HG02981 (cell line): ENCODE measurements around the gene BSN.

Experiments used
- ATAC-seq: cut with Tn5 transposase; IDR thresholded peaks from one replicate; pipeline ENCODE4 v1.9.1; 2021; ENCODE audit warnings: mild to moderate bottlenecking, moderate library complexity; ENCODE audit not compliant: unreplicated experiment

The BSN gene

DNA sequence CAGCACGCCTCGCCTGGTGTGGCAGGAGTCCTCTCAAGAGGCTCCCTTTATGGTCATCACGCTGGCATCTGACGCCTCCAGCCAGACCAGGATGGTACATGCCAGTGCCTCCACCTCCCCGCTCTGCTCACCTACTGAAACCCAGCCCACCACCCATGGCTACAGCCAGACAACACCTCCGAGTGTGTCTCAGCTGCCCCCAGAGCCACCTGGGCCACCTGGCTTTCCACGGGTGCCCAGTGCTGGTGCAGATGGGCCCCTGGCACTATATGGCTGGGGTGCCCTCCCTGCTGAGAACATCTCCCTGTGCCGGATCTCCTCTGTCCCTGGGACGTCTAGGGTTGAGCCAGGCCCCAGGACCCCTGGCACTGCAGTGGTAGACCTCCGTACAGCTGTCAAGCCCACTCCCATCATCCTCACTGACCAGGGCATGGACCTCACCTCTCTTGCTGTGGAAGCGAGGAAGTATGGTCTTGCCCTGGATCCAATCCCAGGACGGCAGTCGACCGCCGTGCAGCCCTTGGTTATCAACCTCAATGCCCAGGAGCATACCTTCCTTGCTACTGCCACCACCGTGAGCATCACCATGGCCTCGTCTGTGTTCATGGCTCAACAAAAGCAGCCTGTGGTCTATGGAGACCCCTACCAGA is 100.0 kb downstream of the BSN start:
- no peak for ATAC-seq

DNA sequence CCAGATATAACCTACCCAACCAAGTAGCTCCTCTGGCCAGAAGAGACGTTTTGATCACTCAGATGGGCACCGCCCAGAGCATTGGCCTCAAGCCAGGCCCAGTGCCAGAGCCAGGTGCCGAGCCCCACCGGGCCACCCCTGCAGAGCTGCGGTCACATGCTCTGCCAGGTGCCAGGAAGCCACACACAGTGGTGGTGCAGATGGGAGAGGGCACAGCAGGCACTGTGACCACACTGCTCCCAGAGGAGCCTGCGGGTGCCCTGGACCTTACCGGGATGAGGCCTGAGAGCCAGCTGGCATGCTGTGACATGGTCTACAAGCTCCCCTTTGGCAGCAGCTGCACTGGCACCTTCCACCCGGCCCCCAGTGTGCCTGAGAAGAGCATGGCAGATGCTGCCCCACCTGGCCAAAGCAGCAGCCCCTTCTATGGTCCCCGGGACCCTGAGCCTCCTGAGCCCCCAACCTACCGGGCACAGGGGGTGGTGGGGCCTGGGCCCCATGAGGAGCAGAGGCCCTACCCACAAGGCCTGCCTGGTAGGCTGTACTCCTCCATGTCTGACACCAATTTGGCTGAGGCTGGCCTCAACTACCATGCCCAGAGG is 100.8 kb downstream of the BSN start:
- ATAC-seq = no peak

DNA sequence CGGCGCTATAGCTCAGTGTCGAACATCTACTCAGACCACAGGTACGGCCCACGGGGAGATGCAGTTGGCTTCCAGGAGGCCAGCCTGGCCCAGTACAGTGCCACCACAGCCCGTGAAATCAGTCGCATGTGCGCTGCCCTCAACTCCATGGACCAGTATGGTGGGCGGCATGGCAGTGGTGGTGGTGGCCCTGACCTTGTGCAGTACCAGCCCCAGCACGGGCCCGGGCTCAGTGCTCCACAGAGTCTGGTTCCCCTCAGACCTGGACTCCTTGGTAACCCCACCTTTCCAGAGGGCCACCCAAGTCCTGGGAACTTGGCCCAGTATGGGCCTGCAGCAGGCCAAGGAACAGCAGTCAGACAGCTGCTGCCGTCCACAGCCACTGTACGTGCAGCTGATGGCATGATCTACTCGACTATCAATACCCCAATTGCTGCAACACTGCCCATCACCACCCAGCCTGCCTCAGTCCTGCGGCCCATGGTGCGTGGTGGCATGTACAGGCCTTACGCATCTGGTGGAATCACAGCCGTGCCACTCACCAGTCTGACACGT is 101.5 kb downstream of the BSN start:
- ATAC-seq = no peak

DNA sequence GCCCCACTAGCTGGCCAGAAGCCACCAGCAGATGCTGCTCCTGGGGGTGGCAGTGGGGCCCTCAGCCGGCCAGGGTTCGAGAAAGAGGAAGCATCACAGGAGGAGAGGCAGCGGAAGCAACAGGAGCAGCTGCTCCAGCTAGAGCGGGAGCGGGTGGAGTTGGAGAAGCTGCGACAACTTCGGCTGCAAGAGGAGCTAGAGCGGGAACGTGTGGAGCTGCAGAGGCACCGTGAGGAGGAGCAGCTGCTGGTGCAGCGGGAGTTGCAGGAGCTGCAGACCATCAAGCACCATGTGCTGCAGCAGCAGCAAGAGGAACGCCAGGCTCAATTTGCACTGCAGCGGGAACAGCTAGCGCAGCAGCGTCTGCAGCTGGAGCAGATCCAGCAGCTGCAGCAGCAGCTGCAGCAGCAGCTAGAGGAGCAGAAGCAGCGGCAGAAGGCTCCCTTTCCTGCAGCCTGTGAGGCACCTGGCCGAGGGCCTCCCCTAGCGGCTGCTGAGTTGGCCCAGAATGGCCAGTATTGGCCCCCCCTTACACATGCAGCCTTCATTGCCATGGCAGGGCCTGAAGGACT is 102.3 kb downstream of the BSN start:
- ATAC-seq = no peak

DNA sequence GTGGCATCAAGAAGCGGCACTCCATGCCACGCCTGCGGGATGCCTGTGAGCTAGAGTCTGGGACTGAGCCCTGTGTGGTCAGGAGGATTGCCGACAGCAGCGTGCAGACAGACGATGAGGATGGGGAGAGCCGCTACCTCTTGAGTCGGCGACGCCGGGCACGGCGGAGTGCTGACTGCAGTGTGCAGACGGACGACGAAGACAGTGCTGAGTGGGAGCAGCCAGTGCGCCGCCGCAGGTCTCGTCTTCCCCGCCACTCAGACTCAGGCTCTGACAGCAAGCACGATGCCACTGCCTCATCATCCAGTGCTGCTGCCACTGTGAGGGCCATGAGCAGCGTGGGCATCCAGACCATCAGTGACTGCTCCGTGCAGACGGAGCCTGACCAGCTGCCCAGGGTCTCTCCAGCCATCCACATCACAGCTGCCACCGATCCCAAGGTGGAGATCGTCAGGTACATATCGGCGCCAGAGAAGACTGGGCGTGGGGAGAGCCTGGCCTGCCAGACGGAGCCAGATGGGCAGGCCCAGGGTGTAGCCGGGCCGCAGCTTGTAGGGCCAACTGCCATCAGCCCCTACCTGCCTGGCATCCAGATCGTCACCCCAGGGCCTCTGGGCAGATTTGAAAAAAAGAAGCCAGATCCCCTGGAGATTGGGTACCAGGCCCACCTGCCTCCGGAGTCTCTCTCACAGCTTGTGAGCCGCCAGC is 103.1 kb downstream of the BSN start:
- no peak for ATAC-seq

DNA sequence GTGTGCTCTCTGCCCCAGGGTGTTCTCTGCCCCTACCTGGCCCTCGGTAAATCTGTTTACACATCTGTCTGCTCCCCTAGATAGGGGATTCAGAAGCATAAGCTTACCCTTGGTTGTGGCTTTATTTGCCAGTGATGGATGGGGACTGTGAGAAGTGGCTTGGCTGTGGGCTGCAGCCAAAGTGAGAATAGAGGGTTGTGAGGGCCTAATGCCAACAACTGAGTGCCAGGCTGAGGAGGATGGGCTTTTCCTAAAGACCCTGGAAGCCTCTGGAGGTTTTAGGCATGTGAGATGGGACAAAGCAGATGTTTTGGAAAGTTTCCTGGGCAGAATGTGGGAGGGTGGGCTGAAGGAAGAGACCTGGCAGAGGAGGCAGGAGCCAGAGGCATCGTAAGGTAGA is 104.4 kb downstream of the BSN start:
- ATAC-seq = no peak

DNA sequence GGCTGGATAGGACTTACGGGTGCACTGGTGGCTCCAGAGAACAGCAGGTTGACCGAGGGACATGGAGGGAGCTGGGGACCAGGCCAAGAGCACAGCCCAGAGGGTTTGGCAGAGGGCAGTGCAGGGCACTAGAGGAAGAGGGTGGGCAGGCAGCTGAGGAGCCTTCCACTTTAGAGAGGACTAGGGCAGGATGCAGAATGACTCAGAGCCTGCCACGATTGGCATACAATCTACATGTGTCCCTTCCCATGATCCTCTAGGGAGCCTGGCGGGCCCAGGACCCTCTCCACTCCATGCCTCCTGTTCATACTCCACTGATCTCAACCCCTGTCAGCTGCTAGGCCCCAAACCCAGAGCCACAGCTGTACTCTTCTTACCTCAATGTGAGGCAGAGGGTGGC is 105.5 kb downstream of the BSN start:
- no peak for ATAC-seq

DNA sequence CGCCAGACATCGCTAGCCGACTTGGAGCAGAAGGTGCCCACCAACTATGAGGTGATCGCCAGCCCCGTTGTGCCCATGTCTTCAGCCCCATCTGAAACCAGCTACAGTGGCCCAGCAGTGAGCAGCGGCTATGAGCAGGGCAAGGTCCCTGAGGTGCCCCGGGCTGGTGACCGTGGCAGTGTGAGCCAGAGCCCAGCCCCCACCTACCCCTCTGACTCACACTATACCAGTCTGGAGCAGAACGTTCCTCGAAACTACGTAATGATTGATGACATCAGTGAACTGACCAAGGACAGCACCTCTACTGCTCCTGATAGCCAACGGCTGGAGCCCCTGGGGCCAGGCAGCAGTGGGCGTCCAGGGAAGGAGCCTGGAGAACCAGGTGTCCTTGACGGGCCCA is 107.0 kb downstream of the BSN start:
- ATAC-seq = no peak

DNA sequence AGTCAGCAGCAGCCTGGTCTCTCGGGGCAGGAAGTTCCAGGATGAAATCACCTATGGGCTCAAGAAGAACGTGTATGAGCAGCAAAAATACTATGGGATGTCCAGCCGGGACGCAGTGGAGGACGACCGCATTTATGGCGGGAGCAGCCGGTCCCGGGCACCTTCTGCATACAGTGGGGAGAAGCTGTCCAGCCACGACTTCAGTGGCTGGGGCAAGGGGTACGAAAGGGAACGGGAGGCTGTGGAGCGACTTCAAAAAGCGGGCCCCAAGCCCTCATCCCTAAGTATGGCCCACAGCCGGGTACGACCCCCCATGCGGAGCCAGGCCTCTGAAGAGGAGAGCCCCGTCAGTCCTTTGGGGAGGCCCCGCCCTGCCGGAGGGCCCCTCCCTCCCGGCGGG is 107.7 kb downstream of the BSN start:
- no peak for ATAC-seq

DNA sequence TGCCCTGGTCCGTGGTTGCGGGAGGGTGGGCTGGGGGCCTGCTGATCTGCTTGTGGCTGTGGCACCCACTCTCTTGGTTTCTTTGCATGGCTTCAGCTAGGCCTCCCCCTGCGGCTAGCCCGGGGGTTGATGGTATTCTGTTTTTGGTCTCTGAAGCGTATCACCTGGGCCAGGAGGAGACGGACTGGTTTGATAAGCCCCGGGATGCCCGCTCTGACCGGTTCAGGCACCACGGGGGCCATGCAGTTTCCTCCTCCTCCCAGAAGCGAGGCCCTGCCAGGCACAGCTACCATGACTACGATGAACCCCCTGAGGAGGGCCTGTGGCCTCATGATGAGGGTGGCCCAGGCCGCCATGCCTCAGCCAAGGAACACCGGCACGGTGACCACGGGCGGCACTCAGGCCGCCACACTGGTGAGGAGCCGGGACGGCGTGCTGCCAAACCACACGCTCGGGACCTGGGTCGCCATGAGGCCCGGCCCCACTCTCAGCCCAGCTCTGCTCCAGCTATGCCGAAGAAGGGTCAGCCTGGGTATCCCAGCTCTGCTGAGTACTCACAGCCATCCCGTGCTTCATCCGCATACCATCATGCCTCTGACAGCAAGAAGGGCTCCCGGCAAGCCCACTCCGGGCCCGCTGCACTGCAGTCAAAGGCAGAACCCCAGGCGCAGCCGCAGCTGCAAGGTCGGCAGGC is 108.6 kb downstream of the BSN start:
- no peak for ATAC-seq

DNA sequence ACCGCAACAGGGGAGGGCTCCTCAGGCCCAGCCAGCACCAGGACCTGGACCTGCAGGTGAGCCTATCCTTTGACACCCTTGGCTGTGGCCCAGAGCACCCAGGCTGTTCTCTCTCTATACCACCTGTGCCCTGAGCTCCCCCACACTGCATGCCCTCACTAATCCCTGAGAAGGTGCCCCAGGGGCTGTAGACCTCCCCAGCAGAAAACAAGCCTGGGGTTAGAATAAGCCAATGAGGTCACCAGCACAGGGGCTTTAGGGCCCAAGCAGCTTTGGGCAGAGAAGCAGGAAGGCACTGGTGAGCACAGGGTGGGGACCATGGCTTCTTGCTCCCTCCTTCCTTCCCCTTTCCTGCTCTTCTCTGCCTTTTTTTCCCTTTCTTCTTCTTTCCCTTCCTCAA is 109.6 kb downstream of the BSN start:
- ATAC-seq = no peak

DNA sequence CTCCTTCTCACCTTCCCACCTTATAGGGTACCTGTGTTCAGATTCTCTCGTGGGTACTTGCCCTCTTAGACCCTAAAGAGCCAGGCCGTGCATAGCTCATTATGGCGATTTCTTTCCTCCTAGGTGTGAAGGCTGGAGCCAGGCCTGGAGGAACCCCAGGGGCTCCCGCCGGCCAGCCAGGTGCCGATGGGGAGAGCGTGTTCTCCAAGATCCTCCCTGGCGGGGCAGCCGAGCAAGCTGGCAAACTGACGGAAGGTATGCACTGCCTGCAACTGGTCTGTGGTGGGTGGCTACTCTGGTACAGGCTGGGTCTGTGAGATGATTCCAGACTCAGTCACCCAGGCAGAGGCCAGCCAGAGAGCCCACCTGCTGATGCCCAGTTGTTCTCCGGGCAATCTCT is 110.0 kb downstream of the BSN start:
- no peak for ATAC-seq

DNA sequence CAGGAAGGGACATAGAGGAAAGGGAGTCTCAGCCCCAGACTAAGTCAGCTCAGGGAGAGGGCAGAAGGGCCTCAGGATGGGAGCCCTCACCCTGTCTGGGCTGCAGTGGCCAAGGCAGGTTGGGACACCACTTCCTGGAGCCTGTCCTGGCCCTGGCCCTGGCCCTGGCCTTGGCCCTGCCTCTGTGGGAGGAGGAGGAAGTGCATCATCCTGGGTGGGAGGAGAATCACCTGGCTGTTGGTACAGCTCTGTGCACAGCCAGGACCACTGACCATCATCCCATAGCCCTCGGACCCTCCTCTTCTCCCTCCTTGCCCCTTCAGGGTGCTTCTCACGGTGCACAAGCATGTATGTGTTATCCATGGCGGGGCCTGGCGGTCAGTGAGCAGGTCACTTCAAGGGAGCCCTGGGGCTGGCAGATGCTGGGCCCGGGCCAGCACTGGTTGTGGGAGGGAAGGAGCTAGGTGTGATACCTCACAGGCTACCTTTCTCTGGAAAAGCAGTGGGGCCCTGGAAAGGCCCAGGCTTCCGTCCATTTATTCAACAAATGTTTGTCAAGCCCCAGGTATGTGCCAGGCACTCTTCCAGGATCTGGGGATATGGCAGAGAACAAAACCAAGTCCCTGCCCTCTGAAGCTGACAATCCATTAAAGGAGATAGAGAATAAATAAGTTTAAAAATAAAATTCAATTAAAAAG is 111.7 kb downstream of the BSN start:
- ATAC-seq = no peak

DNA sequence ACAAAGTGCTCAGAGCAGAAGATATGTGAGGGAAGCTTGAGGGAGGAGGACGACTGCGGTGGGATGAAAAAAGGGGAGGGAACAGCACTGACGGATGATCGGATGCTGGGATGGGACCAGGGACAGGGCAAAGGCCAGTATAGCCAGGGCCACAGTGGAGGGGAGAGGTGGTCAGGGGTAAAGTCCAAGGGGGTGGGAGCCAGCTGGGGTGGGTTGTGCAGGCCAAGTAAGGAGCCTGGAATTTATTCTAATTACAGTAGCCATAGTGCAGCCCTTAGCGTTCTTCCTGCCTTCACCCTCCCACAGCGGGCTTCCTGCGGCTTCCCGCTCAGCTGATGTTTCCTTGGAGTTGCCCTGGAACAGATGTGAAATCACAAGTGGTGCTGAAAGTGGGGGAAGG is 112.3 kb downstream of the BSN start:
- ATAC-seq = no peak

DNA sequence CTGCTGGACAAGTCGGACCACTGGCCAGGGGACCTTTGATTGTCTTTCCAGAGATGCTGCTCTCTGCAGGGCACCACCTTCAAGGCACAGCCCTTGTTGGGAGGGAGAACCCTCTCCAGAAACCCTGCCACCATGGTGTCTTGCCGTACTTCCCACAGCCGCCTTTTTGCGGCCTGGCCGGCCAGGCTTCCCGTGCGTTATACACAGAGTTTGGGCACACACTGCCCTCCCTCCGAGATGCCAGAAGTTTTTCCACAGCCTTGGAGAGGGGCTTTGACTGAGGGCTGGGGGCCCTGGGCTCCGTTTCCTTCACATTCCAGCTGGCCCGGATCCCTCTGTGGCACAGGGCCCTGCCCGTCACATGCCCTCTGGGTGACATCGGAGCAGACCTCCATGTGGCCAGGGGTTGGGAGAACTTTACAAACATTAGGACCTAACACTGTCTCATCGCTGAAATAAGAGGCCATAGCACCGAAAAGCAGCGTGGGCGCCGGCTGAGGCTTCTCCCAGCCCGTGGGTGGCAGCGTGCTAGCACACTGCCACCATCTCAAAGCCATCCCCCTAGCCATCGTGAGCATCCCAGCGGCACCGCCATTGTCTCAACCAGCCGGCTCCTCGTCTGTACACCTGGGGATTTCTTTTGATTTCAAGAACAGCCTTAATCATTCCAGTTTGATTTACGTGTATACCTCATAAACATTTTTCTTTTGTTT is 113.6 kb downstream of the BSN start:
- ATAC-seq = no peak

DNA sequence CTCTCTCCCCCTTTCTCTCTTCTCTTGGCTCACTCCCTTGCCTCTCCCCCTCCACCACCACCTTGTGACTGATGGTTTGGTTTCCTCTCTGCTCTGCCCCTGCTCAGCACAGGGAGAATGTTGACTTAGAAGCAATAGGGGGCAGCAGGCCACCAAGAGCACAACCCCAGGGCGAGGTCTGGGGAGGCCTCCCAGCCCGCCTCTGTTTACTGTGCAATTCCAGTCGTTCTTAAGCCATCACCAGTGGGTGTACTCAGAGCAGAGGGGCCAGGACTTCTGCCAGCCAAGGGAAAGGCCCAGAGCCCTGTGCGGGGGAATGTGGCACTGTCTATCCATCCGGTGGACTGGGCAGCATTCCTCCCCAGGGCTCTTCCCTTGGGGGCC is 114.1 kb downstream of the BSN start:
- no peak for ATAC-seq

DNA sequence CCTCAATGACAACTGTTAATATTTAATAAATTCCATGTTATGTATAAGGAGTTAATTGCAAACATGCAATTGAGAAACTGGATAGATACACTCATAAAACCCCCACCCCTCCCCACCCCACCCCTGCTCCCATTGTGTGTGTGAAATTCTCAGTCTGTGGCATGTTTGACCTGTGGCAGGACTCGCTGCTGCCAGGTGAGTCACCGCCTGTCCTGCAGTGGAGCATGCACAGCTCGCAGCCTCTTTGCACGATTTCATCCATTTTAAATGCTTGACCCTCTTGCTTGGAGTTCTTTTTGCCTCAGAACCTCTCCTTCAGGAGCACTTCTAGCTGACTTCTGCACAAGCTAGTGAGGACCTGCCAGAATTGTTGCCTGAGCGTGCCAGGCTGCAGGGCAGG is 114.6 kb downstream of the BSN start:
- ATAC-seq = no peak

DNA sequence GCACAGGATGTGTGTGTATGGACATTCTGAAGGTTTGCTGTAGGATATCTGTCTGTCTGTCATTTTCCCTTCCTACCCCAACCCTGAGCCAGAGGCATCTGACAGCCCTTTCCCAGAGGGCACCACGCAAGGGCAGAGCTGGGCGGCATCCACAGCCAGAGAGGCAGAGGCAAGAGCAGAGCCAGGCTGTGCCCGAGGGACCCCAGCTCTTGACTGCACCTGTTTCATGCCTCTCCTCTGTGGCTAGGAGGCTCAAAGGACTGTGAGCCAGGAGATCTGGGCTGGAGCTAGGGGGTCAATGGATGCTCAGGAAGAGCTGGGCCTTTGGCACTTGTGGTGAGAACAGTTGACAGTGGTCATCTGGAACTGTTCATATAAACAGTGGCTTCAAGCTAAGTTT is 115.1 kb downstream of the BSN start:
- ATAC-seq = no peak

DNA sequence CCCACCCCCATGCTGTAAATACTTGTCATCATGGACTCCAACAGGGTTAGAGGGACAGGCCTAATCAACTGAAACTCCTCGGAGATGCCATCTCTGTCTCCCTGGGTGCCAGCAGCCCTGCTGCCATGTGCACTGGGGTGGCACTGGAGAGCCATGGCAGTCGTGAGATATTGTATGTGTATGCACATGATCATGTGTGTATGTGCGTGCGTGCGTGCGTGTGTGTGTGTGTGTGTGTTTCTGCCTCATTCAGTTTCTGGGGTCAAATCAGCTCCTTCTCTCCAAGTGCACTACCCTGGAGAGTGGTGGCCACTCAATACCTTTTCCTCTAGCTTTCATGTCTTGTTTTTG is 116.6 kb downstream of the BSN start:
- no peak for ATAC-seq
